HL-60 (cell line): ENCODE data around the gene MRPL23.

ENCODE experiments used
- CTCF ChIP-seq: IDR thresholded peaks from one replicate; pipeline ENCODE4 v1.5.1; 2011; ENCODE audit warnings: low read length, control low read depth, inconsistent platforms; ENCODE audit not compliant: insufficient read depth
- POLR2AphosphoS5 ChIP-seq: IDR thresholded peaks from 2 replicates; pipeline ENCODE4 v1.6.1; 2012; ENCODE audit warnings: low read depth
- REST ChIP-seq: IDR thresholded peaks from 2 replicates; pipeline ENCODE4 v1.6.1; 2012; ENCODE audit warnings: low read depth; ENCODE audit not compliant: insufficient replicate concordance

GRCh38 chr11:1931341-1932104 lies 15.6 kb upstream of the MRPL23 start:
- TF ChIP-seq CTCF, result no peak
- TF ChIP-seq POLR2AphosphoS5, result no peak
- no peak for TF ChIP-seq REST
